Measurements from ENCODE around the gene GALNTL6. TPM values are rescaled to one million over a fixed set of nuclear protein-coding genes. Genes with fewer than 3 reads are reported as not detected.

GALNTL6 gene
- total RNA-seq, 1 experiment from 2014 or later, result not detected

GRCh38 chr4:172707622-172708021 is 894.4 kb downstream of the GALNTL6 start:
- Mint-ChIP-seq H3K4me3 (ENCODE audit: unreplicated experiment) (no peak overlapping the region), H3K36me3 (ENCODE audit: insufficient read depth, unreplicated experiment) (no peaks in the 10 kb centered on the region), H3K9me3 (ENCODE audit: unreplicated experiment) (peaks cover 10% of the 10 kb centered on the region), H3K27me3 (ENCODE audit: insufficient read depth, unreplicated experiment) (peaks cover 75% of the 10 kb centered on the region), H3K4me1 (ENCODE audit: insufficient read depth, unreplicated experiment) (no peaks in the 10 kb centered on the region), H3K27ac (ENCODE audit: low read depth, unreplicated experiment) (no peak overlapping the region)
- no peak for DNase-seq (ENCODE audit: unreplicated experiment)
- no TSS peak for BruUV-seq (replicated peaks)
- ChIA-PET POLR2A (no interaction called here), CTCF (no interaction called here)
- TF ChIP-seq CTCF (IDR thresholded peaks at IDR 0.05; ENCODE audit: unreplicated experiment), result no peak
- intact Hi-C loops (cut with micrococcal nuclease), result no loop called here

GRCh38 chr4:172708184-172708583 is 895.0 kb downstream of the GALNTL6 start:
- peaks cover 79% of the 10 kb centered on the region for H3K27me3 Mint-ChIP-seq (ENCODE audit: insufficient read depth, unreplicated experiment)
- CTCF ChIA-PET, result interaction anchor here (0.8 kb wide), 1 partner anchor 1151 kb away, joined by 3 read pairs; no protein-coding TSS in a partner anchor
- no peak overlapping the region for H3K4me3 Mint-ChIP-seq (ENCODE audit: unreplicated experiment)
- intact Hi-C loops (cut with micrococcal nuclease), result no loop called here
- BruUV-seq (replicated peaks), result no TSS peak
- no peak for TF ChIP-seq CTCF (IDR thresholded peaks at IDR 0.05; ENCODE audit: unreplicated experiment)
- DNase-seq (ENCODE audit: unreplicated experiment), result no peak
- no peaks in the 10 kb centered on the region for H3K4me1 Mint-ChIP-seq (ENCODE audit: insufficient read depth, unreplicated experiment)
- POLR2A ChIA-PET, result no interaction called here
- no peak overlapping the region for H3K27ac Mint-ChIP-seq (ENCODE audit: low read depth, unreplicated experiment)
- H3K9me3 Mint-ChIP-seq (ENCODE audit: unreplicated experiment), result peaks cover 10% of the 10 kb centered on the region
- H3K36me3 Mint-ChIP-seq (ENCODE audit: insufficient read depth, unreplicated experiment), result no peaks in the 10 kb centered on the region

- peaks cover 79% of the 10 kb centered on the region for H3K27me3 Mint-ChIP-seq (ENCODE audit: insufficient read depth, unreplicated experiment)
- no peak for TF ChIP-seq CTCF (IDR thresholded peaks at IDR 0.05; ENCODE audit: unreplicated experiment)
- CTCF ChIA-PET, result no interaction called here
- POLR2A ChIA-PET, result no interaction called here
- BruUV-seq (replicated peaks), result no TSS peak
- DNase-seq (ENCODE audit: unreplicated experiment), result no peak
- H3K4me3 Mint-ChIP-seq (ENCODE audit: unreplicated experiment), result no peak overlapping the region
- H3K36me3 Mint-ChIP-seq (ENCODE audit: insufficient read depth, unreplicated experiment), result no peaks in the 10 kb centered on the region
- peaks cover 10% of the 10 kb centered on the region for H3K9me3 Mint-ChIP-seq (ENCODE audit: unreplicated experiment)
- H3K27ac Mint-ChIP-seq (ENCODE audit: low read depth, unreplicated experiment), result no peak overlapping the region
- no peaks in the 10 kb centered on the region for H3K4me1 Mint-ChIP-seq (ENCODE audit: insufficient read depth, unreplicated experiment)
- intact Hi-C loops (cut with micrococcal nuclease), result no loop called here
Observed at GRCh38 chr4:172709376-172709775, 896.2 kb downstream of the GALNTL6 start.

GRCh38 chr4:172716291-172716690 is 903.1 kb downstream of the GALNTL6 start:
- ChIA-PET POLR2A (interaction anchor here (0.6 kb wide), 1 partner anchor 289 kb away, joined by 3 read pairs; no protein-coding TSS in a partner anchor), CTCF (no interaction called here)
- Mint-ChIP-seq H3K4me1 (ENCODE audit: insufficient read depth, unreplicated experiment) (peaks cover 6% of the 10 kb centered on the region), H3K36me3 (ENCODE audit: insufficient read depth, unreplicated experiment) (no peaks in the 10 kb centered on the region), H3K27ac (ENCODE audit: low read depth, unreplicated experiment) (no peak overlapping the region), H3K4me3 (ENCODE audit: unreplicated experiment) (no peak overlapping the region), H3K9me3 (ENCODE audit: unreplicated experiment) (no peaks in the 10 kb centered on the region), H3K27me3 (ENCODE audit: insufficient read depth, unreplicated experiment) (peaks cover 35% of the 10 kb centered on the region)
- DNase-seq (ENCODE audit: unreplicated experiment), result no peak
- BruUV-seq (replicated peaks), result no TSS peak
- intact Hi-C loops (cut with micrococcal nuclease), result no loop called here
- TF ChIP-seq CTCF (IDR thresholded peaks at IDR 0.05; ENCODE audit: unreplicated experiment), result no peak
